Measurements from ENCODE around the gene TPSD1. TPM values are rescaled to one million over a fixed set of nuclear protein-coding genes. Genes with fewer than 3 reads are reported as not detected.

TPSD1 gene
- total and polyA plus RNA-seq, 2 donors (not counting 3 experiments of a cell fraction or from before 2014, with no cell fraction given) = not detected

- TF ChIP-seq MAX (IDR thresholded peaks at IDR 0.05; ENCODE audit: insufficient read depth, insufficient read length) (no peak), CTCF (IDR thresholded peaks at IDR 0.05; ENCODE audit: extremely low read depth in 1 of 2, insufficient read depth in 1 of 2, low read depth in 1 of 2, low read length in 2 of 2) (no peak), POLR2AphosphoS5 (IDR thresholded peaks at IDR 0.05; ENCODE audit: insufficient read depth, low read depth, low read length) (no peak), EZH2 (IDR thresholded peaks at IDR 0.05; ENCODE audit: borderline replicate concordance, low read depth, low read length, severe bottlenecking) (no peak), MYC (IDR thresholded peaks at IDR 0.05; ENCODE audit: low read depth, low read length) (no peak), POLR2A (IDR thresholded peaks at IDR 0.05; ENCODE audit: low read depth, low read length) (no peak), FOS (IDR thresholded peaks at IDR 0.05; ENCODE audit: borderline replicate concordance, insufficient read depth, low read length) (no peak)
- FAIRE-seq = no peak
- Histone ChIP-seq H3K9me3 (replicated peaks; ENCODE audit: control insufficient read depth, insufficient read depth, low read length) (no peaks in the 10 kb centered on the region), H3K4me2 (ENCODE audit: insufficient read depth, low read length) (no peak overlapping the region), H3K36me3 (ENCODE audit: control insufficient read depth in 2 of 2, extremely low read depth in 1 of 2, insufficient read depth in 2 of 2, low read length in 2 of 2) (no peaks in the 10 kb centered on the region), H3K27me3 (ENCODE audit: control insufficient read depth in 2 of 2, insufficient read depth in 2 of 2, low read length in 2 of 2) (peaks cover 17 to 18% of the 10 kb centered on the region in 2 experiments), H3K27ac (ENCODE audit: insufficient read depth, low read depth, low read length) (no peak overlapping the region), H4K20me1 (replicated peaks; ENCODE audit: control insufficient read depth, extremely low read depth, insufficient read depth, low read length) (no peaks in the 10 kb centered on the region), H2AFZ (ENCODE audit: low read depth, low read length) (no peak overlapping the region), H3K79me2 (ENCODE audit: control insufficient read depth, insufficient read depth, low read length) (no peaks in the 10 kb centered on the region), H3K4me1 (ENCODE audit: control insufficient read depth, extremely low read depth, insufficient read depth, low read length) (no peaks in the 10 kb centered on the region), H3K9ac (replicated peaks; ENCODE audit: extremely low read depth, insufficient read depth, low read length) (no peak overlapping the region), H3K9me1 (replicated peaks; ENCODE audit: control insufficient read depth, extremely low read depth, insufficient read depth, low read length) (no peaks in the 10 kb centered on the region), H3K4me3 (replicated peaks in 1 of 3; ENCODE audit: insufficient read depth in 1 of 3, low read depth in 1 of 3, low read length in 3 of 3) (no peak overlapping the region)
- dilution Hi-C loops (cut with MboI; ENCODE audit: extremely low pct_ligation_motif_present, low sequenced_read_pairs) (no loop called here), intact Hi-C loops (cut with micrococcal nuclease) (no loop called here)
- ChIA-PET POLR2A (no interaction called here), CTCF (no interaction called here)
- no peak for DNase-seq (ENCODE audit: low read depth, low spot score)
- no TSS peak for BruUV-seq (replicated peaks)
These were observed 32.3 kb downstream of the TPSD1 start for GRCh38 chr16:1287982-1288670.

Measured in endothelial cell of umbilical vein (primary cell).